Parietal lobe (tissue), 1 donor: ENCODE results near the gene MMAB. TPM values are rescaled to one million over a fixed set of nuclear protein-coding genes. Genes with fewer than 3 reads are reported as not detected.

Experiments used
- total RNA-seq: library from RNA; depleted of rRNA; stranded (reverse); fragments of >200 nt; gene quantifications from one replicate; pipeline ENCODE4 v1.2.3, GENCODE V29; 2014

Gene MMAB
- total RNA-seq = 18.8 TPM

GRCh38 chr12:109573029-109573913 is at the start of gene MMAB, which contains the start of gene MVK:
Gene MMAB, minus strand, starts transcription at chr12:109573504. Its CDS starts 24 bp downstream, at chr12:109573480.
Gene MVK, plus strand, starts transcription at chr12:109573794. Its CDS starts 1,029 bp downstream, at chr12:109574823.

Other genes with a start within 250 kb of the MMAB start
- gene MYO1H, start 225.6 kb downstream of the MMAB start, total RNA-seq = 0.31 TPM
- 67.6 TPM for gene KCTD10, start 96.2 kb downstream of the MMAB start, total RNA-seq
- gene UBE3B, start 95.9 kb downstream of the MMAB start, total RNA-seq = 44.4 TPM
- 24.1 TPM for gene MVK, start 290 bp upstream of the MMAB start, total RNA-seq
- gene FAM222A, start 140.3 kb upstream of the MMAB start, total RNA-seq = 5.9 TPM